Measurements from ENCODE around the gene COX20.

DNA sequence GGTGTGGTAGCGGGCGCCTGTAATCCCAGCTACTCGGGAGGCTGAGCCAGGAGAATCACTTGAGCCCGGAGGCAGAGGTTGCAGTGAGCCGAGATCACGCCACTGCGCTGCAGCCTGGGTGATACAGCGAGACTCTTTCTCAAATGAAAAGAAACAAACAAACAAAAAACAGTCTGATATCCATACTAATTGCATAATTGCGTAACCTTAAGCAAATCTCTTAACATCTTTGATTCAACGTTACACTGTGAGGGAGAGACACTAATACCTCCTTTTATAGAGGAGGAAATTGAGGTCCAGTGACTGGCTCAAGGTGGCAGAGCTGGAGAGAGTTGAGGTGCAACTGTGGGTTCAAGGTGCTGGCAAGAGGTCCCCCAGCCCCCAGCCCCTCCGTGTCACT, 12.6 kb upstream of the COX20 start:
- TF ChIP-seq GATA3 (IDR thresholded peaks at IDR 0.05; ENCODE audit: low read depth, low read length) (no peak), GATA2 (IDR thresholded peaks at IDR 0.05; ENCODE audit: low read depth, low read length) (no peak)
